GM12865 (cell line): ENCODE data around the gene DOCK1.

Experiments used
- DNase-seq: peaks from one replicate; pipeline ENCODE4 v3.0.0; 2010; ENCODE audit warnings: low read depth
- H3K4me3 ChIP-seq: 2 replicates; pipeline ENCODE4 v1.5.1; 2011; ENCODE audit warnings: mild to moderate bottlenecking, low read depth, low read length, control low read depth
- CTCF ChIP-seq: IDR thresholded peaks from 2 replicates; pipeline ENCODE4 v1.5.1; 2011; ENCODE audit warnings: low read length, control low read depth, low read depth, inconsistent platforms; ENCODE audit not compliant: insufficient read depth; ENCODE audit errors: missing control alignments

The DOCK1 gene

GRCh38 chr10:127357265-127357664 is 452.0 kb downstream of the DOCK1 start:
- DNase-seq: no peak
- no peak for TF ChIP-seq CTCF

GRCh38 chr10:127358337-127358736 is 453.1 kb downstream of the DOCK1 start:
- no peak overlapping the region for H3K4me3 ChIP-seq
- no peak for DNase-seq
- no peak for TF ChIP-seq CTCF

More at GRCh38 chr10:127357265-127357664, 452.0 kb downstream of the DOCK1 start:
- no peak overlapping the region for H3K4me3 ChIP-seq

GRCh38 chr10:127364034-127364433 is 458.8 kb downstream of the DOCK1 start:
- no peak for DNase-seq
- TF ChIP-seq CTCF: no peak
- H3K4me3 ChIP-seq: no peak overlapping the region

GRCh38 chr10:127368101-127368500 is 462.9 kb downstream of the DOCK1 start:
- DNase-seq: no peak
- H3K4me3 ChIP-seq: no peak overlapping the region
- no peak for TF ChIP-seq CTCF

- no peak for TF ChIP-seq CTCF
- DNase-seq: no peak
- no peak overlapping the region for H3K4me3 ChIP-seq
Observed at GRCh38 chr10:127368929-127369328, 463.7 kb downstream of the DOCK1 start.

- DNase-seq: no peak
- TF ChIP-seq CTCF: no peak
- H3K4me3 ChIP-seq: no peak overlapping the region
Observed at GRCh38 chr10:127370601-127371000, 465.4 kb downstream of the DOCK1 start.

GRCh38 chr10:127372361-127372760 is 467.1 kb downstream of the DOCK1 start:
- no peak overlapping the region for H3K4me3 ChIP-seq
- no peak for DNase-seq

More at GRCh38 chr10:127372361-127372760, 467.1 kb downstream of the DOCK1 start:
- no peak for TF ChIP-seq CTCF
